Stimulated activated CD8-positive, alpha-beta memory T cell treated with anti-CD3 and anti-CD28 coated beads, Interleukin-15, amount 100 ng/mL, for 24 hours (primary cell): ENCODE data around the gene ZFX.
"Not testable (repeated sequence)": the region's sequence is repeated elsewhere in the genome, so short reads cannot be mapped to it uniquely, and the experiment has no call there.

ENCODE experiments used
- DNase-seq: peaks from one replicate; pipeline ENCODE4 v3.0.0-alpha.2; 2020; ENCODE audit warnings: low read depth

ZFX gene

DNA sequence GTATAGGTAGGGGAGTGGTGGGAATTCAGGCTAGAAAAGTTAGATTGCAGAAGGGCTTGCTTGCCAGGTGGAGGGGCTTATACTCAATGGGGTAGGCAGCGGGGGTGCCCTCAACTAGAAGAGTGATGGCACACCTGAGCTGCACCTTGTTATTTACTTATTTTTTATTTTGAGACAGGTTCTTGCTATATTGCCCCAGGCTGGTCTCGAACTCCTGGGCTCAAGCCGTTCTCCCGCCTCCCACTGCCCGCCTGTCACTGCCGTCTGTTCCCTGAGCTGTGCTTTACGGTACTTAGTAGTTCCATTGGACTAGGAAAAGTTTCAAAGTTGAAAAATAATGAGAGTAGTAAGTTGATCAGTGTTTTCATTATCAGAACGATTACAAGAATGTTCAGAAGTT is 2.0 kb downstream of the ZFX start:
- DNase-seq, result no peak

DNA sequence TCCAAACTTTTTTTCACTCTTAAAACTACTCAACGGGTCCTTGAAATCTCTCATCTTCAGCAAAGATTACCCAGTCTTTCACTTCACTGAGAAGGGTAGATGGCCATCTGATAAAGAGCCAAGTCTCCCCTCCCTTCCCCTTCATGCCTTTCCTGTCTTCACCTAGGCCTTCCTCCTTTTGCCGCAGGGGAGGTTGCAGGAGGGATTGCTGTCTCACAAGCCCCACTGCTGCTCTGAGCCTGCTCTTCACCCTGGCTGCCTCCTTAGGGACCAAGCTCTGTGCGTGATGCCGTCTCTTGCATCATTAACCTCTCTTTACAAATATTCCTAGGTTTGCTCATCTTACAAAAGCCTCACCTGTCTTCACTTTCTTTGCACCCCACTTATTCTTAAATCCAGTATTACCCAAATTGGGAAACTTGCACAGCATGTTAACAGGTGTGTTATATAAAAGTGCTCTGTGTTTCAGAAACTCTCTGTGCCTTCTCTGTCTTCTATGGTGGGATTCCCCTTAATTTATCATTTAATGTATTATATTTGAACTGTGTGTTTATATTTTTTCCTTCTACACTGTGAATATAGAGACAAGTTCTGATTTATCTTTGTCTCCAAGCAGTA is 3.8 kb downstream of the ZFX start:
- DNase-seq, result no peak

DNA sequence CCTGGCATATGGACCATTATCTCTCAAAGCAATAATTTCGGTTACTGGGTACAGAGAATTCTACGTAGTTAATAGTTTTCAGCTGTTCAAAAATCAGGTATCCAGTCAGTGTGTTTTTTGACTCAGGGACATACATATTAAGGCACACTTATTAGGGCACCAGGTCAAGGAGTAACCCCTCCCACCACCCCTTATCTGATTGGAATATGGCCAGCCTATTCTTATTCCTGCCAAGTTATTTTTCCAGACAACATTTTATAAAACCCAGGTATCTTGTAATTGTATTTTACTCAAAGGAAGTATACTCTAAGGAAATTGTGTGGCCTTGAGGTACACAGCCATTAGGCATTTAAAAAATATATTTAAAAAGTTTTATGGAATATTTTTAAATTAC is 4.3 kb downstream of the ZFX start:
- DNase-seq, result no peak

DNA sequence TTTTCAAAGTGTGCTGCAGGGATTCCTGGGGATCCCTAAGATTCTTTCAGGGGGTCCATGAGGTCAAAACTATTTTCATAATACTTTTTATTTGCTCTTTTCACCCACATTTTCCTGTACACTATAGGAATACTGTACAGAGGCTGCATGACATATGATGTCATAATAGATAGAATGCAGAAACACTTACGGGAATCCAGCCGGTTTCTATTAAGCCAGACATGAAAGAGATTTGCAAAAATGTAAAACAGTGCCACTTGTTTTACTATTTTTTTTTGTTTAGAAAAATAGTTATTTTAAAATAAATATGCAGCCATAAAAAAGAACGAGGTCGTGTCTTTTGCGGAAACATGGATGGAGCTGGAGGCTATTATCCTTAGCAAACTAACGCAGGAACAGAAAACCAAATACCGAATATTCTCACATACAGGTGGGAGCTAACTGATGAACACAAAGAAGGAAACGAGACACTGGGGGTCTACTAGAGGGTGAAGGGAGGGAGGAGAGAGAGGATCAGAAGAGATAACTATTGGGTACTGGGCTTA is 5.0 kb downstream of the ZFX start:
- DNase-seq, result no peak

DNA sequence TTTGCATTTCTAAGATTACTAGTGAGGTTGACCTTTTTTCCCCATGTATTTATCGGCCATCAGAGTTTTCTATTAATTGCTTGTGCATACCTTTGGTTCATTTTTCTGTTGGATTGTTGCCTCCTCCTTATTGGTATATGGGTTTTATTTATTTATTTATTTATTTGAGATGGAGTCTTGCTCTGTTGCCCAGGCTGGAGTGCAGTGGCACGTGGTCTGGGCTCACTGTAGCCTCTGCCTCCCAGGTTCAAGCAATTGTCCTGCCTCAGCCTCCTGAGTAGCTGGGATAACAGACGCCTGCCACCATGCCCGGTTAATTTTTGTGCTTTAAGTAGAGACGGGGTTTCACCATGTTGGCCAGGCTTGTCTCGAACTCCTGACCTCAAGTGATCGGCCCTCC is 6.2 kb downstream of the ZFX start:
- not testable (repeated sequence) for DNase-seq

DNA sequence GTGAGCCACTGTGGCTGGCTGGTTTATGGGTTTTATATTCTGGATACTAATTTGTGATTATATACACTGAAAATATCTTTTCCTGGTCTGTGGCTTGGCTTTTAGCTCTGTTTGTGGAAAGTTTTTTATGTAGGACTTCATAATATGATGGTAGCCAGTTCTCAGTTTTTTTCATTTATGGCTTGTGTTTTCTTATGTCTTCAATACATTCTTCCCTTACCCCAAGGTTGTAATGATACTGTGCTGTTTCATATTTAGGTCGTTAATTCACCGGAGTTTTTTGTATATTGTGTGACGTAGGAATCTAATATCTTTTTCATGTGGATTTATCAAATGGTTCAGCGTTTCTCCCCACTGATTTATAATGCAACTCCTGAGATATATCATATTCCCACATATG is 6.6 kb downstream of the ZFX start:
- no peak for DNase-seq

DNA sequence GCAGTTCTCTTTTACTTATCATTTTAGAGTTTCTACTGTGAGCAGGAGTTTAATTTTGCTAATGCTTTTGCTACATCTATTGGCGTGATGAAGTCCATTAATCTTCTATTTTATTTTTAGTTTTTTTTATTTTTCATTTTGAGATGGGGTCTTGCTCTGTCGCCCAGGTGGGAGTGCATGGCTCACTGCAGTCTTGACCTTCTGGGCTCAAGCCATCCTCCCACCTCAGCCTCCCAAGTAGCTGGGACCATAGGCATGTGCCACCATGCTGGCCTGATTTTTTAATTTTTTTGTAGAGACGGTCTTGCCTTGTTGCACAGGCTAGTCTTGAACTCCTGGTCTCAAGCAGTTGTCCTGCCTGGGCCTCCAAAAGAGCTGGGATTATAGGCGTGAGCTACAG is 9.4 kb downstream of the ZFX start:
- DNase-seq, result no peak

DNA sequence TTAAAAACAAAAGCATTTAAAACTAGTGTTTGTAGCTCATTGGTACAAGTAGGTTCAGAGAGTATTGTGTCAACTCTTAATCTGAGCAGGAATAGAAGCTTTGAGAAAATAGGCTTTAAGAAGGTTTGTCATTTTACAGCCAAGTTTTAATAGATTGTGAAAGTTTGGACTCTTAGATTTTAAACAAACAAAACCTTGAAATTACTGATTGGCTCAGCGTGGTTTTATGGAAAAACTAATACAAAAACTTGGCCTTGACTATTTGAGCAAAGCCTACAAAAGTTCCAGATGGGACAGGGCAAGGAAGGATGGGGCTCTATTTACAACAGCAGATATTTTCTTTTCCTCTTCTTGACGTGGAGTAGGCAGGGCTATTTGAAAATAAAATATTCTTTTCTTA is 16.5 kb downstream of the ZFX start:
- no peak for DNase-seq

DNA sequence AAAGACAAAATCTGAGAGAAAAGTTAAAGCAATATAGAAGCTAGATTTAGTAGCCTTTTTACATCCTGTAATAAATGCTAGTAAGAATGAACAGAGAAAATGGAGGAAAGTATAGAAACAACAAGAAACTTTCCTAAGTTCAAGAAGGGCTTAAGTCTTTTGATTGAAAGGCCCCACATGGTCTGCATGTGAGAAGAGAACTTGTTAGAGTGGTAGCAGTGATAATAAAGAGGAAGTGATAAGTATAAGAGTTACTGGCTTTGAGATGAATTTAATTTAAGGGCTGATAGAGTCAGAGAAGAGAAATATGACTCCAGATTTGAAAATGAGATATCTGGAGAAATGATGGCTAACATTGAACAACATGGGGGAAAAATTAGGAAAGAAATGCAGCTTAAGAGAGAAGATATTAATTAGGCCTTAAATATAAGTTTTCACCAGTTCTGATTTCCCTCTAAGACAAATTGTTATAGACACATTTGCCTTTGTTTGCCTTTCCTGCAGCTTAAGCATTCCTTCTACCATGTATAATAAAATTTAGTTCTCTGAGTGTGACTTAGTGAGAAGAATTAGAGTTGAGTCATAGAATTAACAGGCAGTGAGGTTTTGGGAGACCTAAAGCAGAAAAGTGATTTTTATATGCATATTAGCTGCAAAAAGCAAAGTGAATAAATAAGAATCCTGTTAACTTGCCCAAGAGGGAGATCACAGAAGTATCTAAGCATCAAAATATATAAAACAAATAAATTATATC is 18.4 kb downstream of the ZFX start:
- DNase-seq, result no peak

DNA sequence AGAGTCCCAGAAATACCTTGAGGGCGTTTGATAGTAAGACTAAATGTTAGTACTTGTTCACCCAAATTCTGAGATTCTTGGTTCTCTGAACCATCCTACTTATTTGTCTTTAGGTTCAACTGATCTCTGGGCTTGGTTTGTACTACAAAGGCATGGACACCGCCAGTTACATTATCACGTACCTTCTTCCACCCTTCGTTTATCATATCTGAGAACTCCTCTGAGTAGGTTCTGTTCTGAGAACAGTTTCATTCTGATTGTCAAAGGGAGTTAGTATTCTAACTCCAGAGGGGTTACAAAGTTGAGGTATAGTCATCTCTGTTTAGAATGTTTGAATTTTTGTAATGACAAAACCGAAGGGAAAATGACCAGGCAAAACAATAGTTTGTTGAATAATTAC is 19.3 kb downstream of the ZFX start:
- DNase-seq, result no peak

DNA sequence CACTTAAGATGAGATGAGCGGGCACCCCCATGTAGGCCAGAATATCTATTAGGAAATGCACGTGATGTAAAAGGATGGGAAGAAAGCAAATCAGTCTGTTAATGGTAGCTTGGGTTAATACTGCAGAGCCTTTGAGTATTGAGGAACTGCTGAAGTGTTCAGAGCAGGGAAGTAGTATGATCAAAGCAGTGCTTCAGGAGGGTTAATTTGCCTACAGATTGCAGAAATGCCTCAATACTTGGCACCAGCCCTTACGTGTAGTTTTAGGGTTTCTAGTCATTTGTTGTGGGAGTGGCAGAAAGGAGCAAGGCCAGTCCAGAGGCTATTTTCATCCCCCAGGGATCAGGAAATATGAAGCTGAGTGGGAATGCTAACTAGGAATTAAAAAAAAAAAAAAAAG is 19.7 kb downstream of the ZFX start:
- no peak for DNase-seq

DNA sequence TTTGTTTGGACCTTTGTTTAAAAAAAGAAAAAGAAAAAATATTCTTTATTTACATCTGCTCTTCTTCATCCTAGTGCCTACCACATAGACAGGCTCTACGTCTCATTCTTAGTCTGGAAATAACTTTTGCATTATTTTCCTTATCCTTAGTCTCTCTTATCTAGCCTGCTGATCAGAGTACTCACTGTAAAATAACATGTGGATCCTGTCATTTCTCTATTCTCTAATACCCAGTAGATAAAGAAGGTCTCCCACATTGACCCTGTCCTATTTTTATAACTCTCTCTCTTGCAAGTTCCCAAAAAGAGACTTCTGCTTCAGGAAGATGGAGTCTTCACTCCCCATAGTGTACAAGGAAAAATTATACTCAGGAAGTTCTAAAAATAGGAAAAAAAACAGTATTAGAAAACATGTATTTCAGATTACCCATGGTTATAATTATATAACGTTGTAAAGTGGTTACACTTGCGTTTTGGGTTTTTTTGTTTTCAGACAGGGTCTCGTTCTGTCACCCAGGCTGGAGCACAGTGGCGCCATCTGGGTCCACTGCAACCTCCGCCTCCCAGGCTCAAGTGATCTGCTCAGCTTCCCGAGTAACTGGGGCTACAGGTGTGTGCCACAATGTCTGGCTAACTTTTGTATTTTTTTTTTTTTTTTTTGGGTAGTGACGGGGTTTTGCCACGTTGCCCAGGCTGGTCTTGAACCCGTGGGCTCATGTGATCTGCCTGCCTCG is 23.8 kb downstream of the ZFX start:
- no peak for DNase-seq

DNA sequence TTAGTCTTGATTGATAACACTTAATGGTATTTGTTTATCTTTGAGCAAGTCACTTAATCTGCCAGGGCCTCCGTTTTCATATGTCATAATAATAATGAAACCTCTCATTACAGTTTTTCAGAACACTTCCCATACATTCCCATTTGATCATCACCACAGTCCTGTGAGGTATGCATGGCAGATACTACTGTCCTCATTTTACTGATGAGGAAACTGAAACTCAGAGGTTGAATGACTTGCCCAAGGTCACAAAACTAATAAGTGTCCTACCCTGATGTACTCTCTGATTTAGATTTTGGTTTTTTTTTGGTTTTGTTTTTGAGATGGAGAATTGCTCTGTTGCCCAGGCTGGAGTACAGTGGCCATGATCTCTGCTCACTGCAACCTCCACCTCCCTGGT is 25.7 kb downstream of the ZFX start:
- no peak for DNase-seq

DNA sequence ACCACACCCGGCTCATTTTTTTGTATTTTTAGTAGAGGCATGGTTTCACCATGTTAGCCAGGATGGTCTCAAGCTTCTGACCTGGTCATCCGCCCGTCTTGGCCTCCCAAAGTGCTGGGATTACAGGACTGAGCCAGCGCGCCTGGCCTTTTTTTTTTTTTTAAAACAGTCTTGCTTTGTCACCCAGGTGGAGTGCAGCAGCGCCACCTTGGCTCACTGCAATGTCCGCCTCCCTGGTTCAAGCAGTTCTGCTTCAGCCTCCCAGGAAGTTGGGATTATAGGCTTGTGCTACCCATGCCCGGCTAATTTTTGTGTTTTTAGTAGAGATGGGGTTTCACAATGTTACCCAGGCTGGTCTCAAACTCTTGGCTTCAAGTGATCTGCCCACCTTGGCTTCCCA is 28.9 kb downstream of the ZFX start:
- DNase-seq, result no peak

DNA sequence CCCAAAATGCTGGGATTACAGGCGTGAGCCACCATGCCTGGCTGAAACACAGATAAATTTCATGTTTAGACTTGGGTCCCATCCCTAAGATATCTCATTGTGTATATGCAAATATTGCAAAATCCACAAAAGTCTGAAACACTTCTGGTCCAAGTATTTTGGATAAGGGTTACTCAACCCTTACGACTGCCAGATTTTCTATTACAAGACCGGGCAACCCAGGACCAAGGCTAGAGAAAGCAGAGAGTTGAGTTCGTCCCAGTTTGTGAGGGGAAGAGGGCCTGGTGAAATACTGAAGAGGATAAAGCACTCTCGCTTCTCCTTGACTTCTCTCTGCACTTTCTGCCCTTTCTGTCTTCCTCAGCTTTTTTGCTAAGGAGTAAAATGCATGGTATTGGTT is 34.5 kb downstream of the ZFX start:
- no peak for DNase-seq

DNA sequence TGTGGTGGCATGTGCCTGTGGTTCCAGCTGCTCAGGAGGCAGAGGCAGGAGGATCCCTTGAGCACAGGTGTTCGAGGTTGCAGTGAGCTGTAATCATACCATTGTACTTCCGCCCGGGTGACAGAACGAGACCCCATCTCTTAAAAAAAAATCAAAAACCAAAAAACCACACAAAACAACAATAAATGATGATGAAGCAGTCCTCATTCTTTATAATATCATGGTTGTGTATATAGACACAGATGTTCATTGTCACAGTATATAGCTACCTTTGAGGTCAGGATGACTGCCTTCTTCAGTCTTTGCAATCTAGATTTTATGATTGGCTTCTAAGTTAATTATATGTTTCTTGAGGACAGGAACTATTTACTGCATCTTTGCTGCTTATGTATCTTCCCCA is 37.0 kb downstream of the ZFX start:
- no peak for DNase-seq

DNA sequence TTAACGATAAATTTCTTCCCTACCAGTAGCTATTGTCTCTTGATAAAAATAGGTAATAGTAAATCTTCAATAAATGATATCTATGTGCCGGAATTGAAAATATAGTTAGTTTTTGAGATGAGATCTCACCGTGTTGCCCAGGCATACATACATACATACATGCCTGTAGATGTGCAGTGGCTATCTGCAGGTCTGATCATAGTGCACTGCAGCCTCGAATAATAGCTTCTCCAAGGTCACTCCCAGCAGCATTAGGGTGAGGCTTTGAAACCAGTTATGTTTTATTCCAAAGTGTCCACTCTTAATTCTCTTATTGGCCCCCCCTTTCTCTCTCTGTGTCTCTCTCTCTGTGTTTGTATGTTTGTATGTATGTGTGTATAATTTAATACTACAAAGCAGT is 37.5 kb downstream of the ZFX start:
- DNase-seq, result no peak

DNA sequence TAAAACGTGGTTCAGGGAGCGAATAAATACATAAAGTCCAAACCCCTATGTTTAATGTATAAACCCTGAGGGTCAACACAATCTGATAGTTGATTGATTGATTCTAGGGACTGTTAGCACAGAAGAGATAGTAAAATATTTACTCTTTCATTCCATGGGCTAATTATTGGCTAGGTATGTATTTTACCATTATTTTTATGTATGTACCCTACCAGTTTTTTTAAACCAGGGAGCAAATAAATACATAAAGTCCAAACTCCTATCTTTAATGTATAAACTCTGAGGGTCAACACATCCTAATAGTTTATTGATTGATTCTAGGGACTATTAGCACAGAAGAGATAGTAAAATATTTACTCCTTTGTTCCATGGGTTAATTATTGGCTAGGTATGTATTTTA is 40.0 kb downstream of the ZFX start:
- DNase-seq, result no peak

DNA sequence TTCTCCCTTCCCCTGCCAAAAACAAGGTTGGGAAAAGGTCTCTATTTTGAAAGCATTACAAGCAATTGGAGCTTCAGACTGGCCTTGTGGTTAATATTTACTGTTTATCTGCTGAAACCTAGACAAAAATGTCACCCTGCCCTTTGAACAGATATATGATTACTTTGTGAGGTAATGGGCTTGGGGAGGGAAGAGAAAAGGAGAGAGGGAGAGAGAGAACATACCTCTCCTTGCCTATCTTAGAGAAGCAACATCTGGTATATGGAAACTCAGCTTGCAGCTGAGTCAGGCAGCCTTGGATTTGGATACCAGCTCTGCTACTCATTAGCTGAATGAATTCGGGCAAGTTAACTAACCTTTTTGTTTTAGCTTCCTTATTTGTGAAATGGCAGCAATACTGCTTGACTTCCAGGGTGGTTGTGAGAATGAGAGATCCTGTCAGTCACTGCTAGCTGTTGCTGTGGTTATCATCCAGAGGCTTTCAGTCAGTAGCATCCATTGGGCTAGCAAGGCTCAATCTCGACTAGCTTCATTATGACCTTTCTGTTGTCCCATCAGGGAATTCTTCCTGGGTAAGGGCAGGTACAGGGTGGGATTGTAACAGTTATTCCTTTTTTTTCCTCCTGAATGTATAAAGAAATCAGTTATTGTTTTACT is 41.1 kb downstream of the ZFX start:
- no peak for DNase-seq

DNA sequence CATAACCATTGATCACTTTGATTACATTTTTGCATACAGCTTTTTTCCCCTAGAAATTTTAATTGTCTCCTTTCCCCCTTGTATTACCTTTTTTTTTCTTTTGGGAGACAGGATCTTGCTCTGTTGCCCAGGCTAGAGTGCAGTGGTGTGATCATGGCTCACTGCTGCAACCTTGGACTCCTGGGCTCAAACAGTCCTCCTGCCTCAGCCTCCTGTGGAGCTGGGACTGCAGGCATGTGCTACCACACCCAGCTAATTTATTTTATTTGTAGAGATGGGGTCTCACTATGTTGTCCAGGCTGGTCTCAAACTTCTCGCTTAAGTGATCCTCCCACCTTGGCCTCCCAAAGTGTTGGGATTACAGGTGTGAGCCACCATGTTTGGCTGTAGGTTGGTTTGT is 47.0 kb downstream of the ZFX start:
- no peak for DNase-seq

DNA sequence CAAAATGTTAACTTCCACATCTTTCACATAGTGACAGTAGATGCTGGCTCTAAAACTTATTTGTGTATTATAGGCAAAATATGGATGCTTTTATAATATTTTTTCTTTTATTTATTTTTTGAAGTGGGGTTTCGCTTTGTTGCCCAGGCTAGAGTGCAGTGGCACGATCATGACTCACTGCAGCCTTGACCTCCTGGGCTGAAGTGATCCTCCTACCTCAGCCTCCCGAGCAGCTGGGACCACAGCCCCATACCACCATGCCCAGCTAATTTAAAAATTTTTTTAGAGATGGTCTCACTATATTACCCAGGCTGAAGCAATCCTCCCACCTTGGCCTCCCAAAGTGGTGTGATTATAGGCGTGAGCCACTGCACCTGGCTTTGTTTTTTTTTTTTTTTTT is 48.6 kb downstream of the ZFX start:
- DNase-seq, result no peak

DNA sequence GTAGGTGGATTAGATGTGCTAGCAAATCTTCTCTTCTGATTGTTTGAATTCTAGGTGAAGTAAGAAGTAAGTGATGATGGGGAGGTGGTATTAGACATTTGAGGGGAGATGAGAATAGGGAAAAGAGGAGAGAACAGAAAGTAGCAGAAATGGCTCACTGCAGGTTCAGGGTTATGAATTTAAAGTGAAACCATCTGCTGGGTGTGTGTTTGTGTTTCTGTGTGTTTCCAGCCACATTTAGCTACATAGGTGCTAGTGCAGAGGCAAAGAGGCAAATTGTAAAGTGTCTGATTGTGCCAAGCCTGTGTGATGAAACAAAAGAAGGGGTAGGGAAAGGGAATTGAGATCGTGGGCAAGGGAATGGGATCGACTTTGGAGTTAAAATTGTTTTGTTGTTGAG is 50.6 kb downstream of the ZFX start:
- DNase-seq, result no peak

DNA sequence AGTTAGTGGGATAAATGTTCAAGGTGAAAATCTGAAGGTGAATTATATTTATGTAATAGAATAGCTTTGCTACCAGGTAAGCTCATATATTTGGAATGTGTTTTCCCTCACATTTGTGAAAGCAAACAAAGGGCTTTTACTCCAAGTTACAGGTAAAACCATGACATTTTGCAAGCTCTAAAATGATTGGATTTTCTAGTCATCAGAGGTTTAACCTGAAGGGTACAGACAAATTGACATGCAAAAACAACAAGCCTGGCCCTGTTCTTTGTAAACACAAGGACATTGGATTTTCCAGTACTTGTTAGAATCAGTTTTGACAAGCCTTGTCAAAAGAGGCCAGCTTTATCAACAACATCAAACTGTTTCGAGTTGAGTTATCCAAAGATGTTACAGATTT is 51.7 kb downstream of the ZFX start:
- DNase-seq, result no peak
